Osteoblast (primary cell): ENCODE data around the gene CD164L2. TPM values are rescaled to one million over a fixed set of nuclear protein-coding genes. Genes with fewer than 3 reads are reported as not detected.

ENCODE experiments used
- DNase-seq: peaks from one replicate; pipeline ENCODE4 v3.0.0; 2011; ENCODE audit warnings: low spot score, mixed read lengths; ENCODE audit not compliant: insufficient read length; ENCODE audit errors: missing footprints
- H2AFZ ChIP-seq: 2 replicates; pipeline ENCODE4 v1.6.0; 2011; ENCODE audit warnings: mild to moderate bottlenecking, low read length
- H3K27ac ChIP-seq: 2 replicates; pipeline ENCODE4 v1.5.1; 2011; ENCODE audit warnings: mild to moderate bottlenecking, low read depth, low read length, moderate library complexity
- H3K27me3 ChIP-seq: 2 replicates; pipeline ENCODE4 v1.6.0; 2012; ENCODE audit warnings: mild to moderate bottlenecking, control low read depth, inconsistent platforms, low read length, moderate library complexity; ENCODE audit not compliant: insufficient read depth
- H3K36me3 ChIP-seq: 2 replicates; pipeline ENCODE4 v1.5.1; 2011; ENCODE audit warnings: mild to moderate bottlenecking, low read length, control low read depth, moderate library complexity; ENCODE audit not compliant: insufficient read depth
- H3K4me1 ChIP-seq: 2 replicates; pipeline ENCODE4 v1.5.1; 2011; ENCODE audit warnings: mild to moderate bottlenecking, low read length, control low read depth, moderate library complexity; ENCODE audit not compliant: insufficient read depth
- H3K4me2 ChIP-seq: 2 replicates; pipeline ENCODE4 v1.6.0; 2011; ENCODE audit warnings: mild to moderate bottlenecking, low read length; ENCODE audit not compliant: insufficient read depth
- H3K4me3 ChIP-seq: fragments of 200-600 bp; sonication (generic); 3 replicates; pipeline ENCODE4 v1.5.1; 2012; ENCODE audit warnings: mild to moderate bottlenecking, low read length, inconsistent platforms; ENCODE audit not compliant: insufficient read depth
- H3K79me2 ChIP-seq: 2 replicates; pipeline ENCODE4 v1.6.0; 2012; ENCODE audit warnings: mild to moderate bottlenecking, low read length, control low read depth, inconsistent platforms; ENCODE audit not compliant: insufficient read depth
- H3K9me3 ChIP-seq: 2 replicates; pipeline ENCODE4 v1.5.1; 2011; ENCODE audit warnings: low read depth, low read length, control low read depth
- H4K20me1 ChIP-seq: 2 replicates; pipeline ENCODE4 v1.6.0; 2012; ENCODE audit warnings: mild to moderate bottlenecking, low read length, control low read depth; ENCODE audit not compliant: insufficient read depth
- total RNA-seq: library from RNA; depleted of rRNA; stranded (reverse); fragments of >200 nt; gene quantifications from 2 replicates; pipeline ENCODE4 v1.2.3, GENCODE V29; 2012
- TF ChIP-seq, protein P1 (sequence below): IDR thresholded peaks from 2 replicates; pipeline ENCODE4 v1.5.1; 2011; ENCODE audit warnings: mild to moderate bottlenecking, low read depth, low read length, moderate library complexity; ENCODE audit errors: extremely low read depth

Gene CD164L2
- total RNA-seq, 1 donor = not detected

- Histone ChIP-seq H3K27me3 (peaks cover under 1% of the 10 kb centered on the region), H3K9me3 (no peaks in the 10 kb centered on the region), H3K4me2 (no peak overlapping the region), H3K79me2 (no peaks in the 10 kb centered on the region), H3K4me1 (no peaks in the 10 kb centered on the region), H3K27ac (no peak overlapping the region), H4K20me1 (no peaks in the 10 kb centered on the region), H2AFZ (no peak overlapping the region), H3K36me3 (no peaks in the 10 kb centered on the region), H3K4me3 (no peak overlapping the region)
- no peak for DNase-seq
- TF ChIP-seq, protein P1, sequence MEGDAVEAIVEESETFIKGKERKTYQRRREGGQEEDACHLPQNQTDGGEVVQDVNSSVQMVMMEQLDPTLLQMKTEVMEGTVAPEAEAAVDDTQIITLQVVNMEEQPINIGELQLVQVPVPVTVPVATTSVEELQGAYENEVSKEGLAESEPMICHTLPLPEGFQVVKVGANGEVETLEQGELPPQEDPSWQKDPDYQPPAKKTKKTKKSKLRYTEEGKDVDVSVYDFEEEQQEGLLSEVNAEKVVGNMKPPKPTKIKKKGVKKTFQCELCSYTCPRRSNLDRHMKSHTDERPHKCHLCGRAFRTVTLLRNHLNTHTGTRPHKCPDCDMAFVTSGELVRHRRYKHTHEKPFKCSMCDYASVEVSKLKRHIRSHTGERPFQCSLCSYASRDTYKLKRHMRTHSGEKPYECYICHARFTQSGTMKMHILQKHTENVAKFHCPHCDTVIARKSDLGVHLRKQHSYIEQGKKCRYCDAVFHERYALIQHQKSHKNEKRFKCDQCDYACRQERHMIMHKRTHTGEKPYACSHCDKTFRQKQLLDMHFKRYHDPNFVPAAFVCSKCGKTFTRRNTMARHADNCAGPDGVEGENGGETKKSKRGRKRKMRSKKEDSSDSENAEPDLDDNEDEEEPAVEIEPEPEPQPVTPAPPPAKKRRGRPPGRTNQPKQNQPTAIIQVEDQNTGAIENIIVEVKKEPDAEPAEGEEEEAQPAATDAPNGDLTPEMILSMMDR = no peak
Measured at GRCh38 chr1:27379564-27380122, 3.5 kb downstream of the CD164L2 start.

GRCh38 chr1:27377760-27378495 lies 5.2 kb downstream of the CD164L2 start:
- H3K4me2 ChIP-seq = no peak overlapping the region
- no peak overlapping the region for H2AFZ ChIP-seq
- H3K36me3 ChIP-seq = no peaks in the 10 kb centered on the region
- no peak overlapping the region for H3K27ac ChIP-seq
- H3K27me3 ChIP-seq = peaks cover 4% of the 10 kb centered on the region
- no peak for DNase-seq
- TF ChIP-seq, protein P1 = no peak
- H3K79me2 ChIP-seq = no peaks in the 10 kb centered on the region
- no peaks in the 10 kb centered on the region for H3K4me1 ChIP-seq
- H3K9me3 ChIP-seq = no peaks in the 10 kb centered on the region
- no peaks in the 10 kb centered on the region for H4K20me1 ChIP-seq
- H3K4me3 ChIP-seq = no peak overlapping the region

DNA sequence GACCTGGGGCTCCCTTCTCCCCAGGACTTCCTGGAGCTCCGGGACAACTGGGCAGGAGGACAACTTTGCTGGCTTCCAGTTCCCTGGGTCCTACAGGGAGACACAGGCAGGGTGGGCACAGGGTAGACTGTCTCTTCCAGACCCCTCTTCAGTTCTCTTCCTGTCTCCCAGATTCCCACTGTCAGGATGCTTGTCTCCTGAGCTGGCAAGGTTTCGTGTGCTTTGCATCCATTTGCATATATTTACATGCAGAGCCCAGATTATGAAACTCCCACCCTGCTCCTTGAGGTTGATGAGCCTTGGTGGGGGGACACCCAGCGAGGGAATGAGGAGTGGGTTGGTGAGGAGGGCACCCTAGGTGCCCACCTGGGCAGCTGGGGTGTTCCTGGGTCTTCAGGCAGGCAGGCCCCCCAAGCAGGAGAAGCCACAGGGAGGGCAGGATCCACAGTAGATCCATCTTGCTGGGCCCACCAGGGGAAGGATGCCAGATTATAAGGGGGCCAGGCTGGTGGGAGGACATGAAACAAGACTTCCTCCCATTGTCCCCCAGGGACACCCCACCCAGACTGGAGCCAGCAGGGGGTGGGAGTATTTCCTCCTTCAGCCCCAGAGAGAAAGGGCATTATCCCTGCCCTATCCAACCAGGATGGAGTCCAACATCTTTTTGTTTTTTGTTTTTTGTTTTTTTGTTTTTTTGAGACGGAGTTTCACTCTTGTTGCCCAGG lies 8.6 kb downstream of the CD164L2 start, which contains the start of gene FCN3:
TSS of gene FCN3 (minus strand) at position 463 of the 725 bp plus-strand sequence. CDS start at position 457, 6 bp downstream.
- H3K36me3 ChIP-seq = no peaks in the 10 kb centered on the region
- H3K4me1 ChIP-seq = no peaks in the 10 kb centered on the region
- H3K9me3 ChIP-seq = no peaks in the 10 kb centered on the region
- H3K27me3 ChIP-seq = peaks cover 4% of the 10 kb centered on the region
- H3K79me2 ChIP-seq = no peaks in the 10 kb centered on the region
- no peak within 1 kb of the TSS for H2AFZ ChIP-seq
- TF ChIP-seq, protein P1 = no peak
- no peak within 1 kb of the TSS for H3K4me3 ChIP-seq
- H3K27ac ChIP-seq = no peak within 1 kb of the TSS
- no peak for DNase-seq
- H3K4me2 ChIP-seq = no peak within 1 kb of the TSS
- H4K20me1 ChIP-seq = no peaks in the 10 kb centered on the region
